CD4-positive, alpha-beta T cell (primary cell): ENCODE data around the gene PAK1. TPM values are rescaled to one million over a fixed set of nuclear protein-coding genes. Genes with fewer than 3 reads are reported as not detected.

ENCODE experiments used
- ATAC-seq: fragments of 200-7000 bp; cut with Tn5 transposase; one replicate; pipeline ENCODE4 v1.10.0; 2022; ENCODE audit warnings: mild to moderate bottlenecking; ENCODE audit not compliant: poor library complexity
- CTCF ChIA-PET: fragments of 350-600 bp; sonication (Branson Sonifier 250); formaldehyde crosslinking; loops from one replicate; lab custom pipeline; 2021; ENCODE audit warnings: antibody characterized with exemption, inconsistent platforms; lab: Charles Lee
- POLR2A ChIA-PET: fragments of 350-600 bp; sonication (Branson Sonifier 250); formaldehyde crosslinking; loops from one replicate; lab custom pipeline; 2021; ENCODE audit warnings: antibody characterized with exemption, inconsistent platforms; lab: Charles Lee
- DNase-seq, 14 experiments: peaks; one replicate each; pipeline ENCODE4 v3.0.0-alpha.2; 2013 to 2020; ENCODE audit warnings: mixed read lengths in 2 of 14
- H3K27ac ChIP-seq, 2 donors: one replicate each; pipeline versions ENCODE4 v1.5.1 to v1.7.0; 2013; ENCODE audit warnings: low read length in 2 of 2, low read depth in 1 of 2, mild to moderate bottlenecking in 1 of 2
- H3K27me3 ChIP-seq, 2 experiments: 1 replicate in 1 of 2; 2 replicates in 1 of 2; pipeline versions ENCODE4 v1.6.1 to v1.7.0; 2013; ENCODE audit warnings: low read length in 2 of 2, control low read depth in 1 of 2, mild to moderate bottlenecking in 1 of 2, moderate library complexity in 1 of 2; ENCODE audit not compliant: insufficient read depth in 2 of 2, control insufficient read depth in 1 of 2
- H3K36me3 ChIP-seq: one replicate; pipeline ENCODE4 v1.6.1; 2013; ENCODE audit warnings: low read length, control low read depth; ENCODE audit not compliant: insufficient read depth
- H3K4me1 ChIP-seq: one replicate; pipeline ENCODE4 v1.6.1; 2013; ENCODE audit warnings: low read length, control low read depth; ENCODE audit not compliant: insufficient read depth
- H3K4me3 ChIP-seq: one replicate; pipeline ENCODE4 v1.5.1; 2013; ENCODE audit warnings: mild to moderate bottlenecking, low read length, moderate library complexity
- H3K9me3 ChIP-seq, 2 experiments: 1 replicate in 1 of 2; 2 replicates in 1 of 2; pipeline versions ENCODE4 v1.6.1 to v1.7.0; 2013; ENCODE audit warnings: low read length in 2 of 2, mild to moderate bottlenecking in 2 of 2, control low read depth in 1 of 2, moderate library complexity in 1 of 2; ENCODE audit not compliant: control insufficient read depth in 1 of 2, insufficient read depth in 1 of 2
- H3K27ac Mint-ChIP-seq: one replicate; pipeline ENCODE4 v1.8.0; 2020; ENCODE audit warnings: mixed read lengths
- H3K27me3 Mint-ChIP-seq: one replicate; pipeline ENCODE4 v1.8.0; 2021; ENCODE audit warnings: mixed read lengths
- H3K36me3 Mint-ChIP-seq: one replicate; pipeline ENCODE4 v1.8.0; 2021; ENCODE audit warnings: low read depth, mixed read lengths
- H3K4me1 Mint-ChIP-seq: one replicate; pipeline ENCODE4 v1.8.0; 2021; ENCODE audit warnings: low read depth, mixed read lengths
- H3K4me3 Mint-ChIP-seq: one replicate; pipeline ENCODE4 v1.8.0; 2020; ENCODE audit warnings: mild to moderate bottlenecking, mixed read lengths
- H3K9me3 Mint-ChIP-seq: one replicate; pipeline ENCODE4 v1.8.0; 2020; ENCODE audit warnings: mixed read lengths
- intact Hi-C, 2 experiments: fragments of 100-400 bp; cut with DNase I in 1 of 2; cut with micrococcal nuclease in 1 of 2; formaldehyde crosslinking; loops; one replicate each; pipeline versions ENCODE4 v1.15.1 to v1.9.0; 2023 to 2025; cut with DNase I, micrococcal nuclease
- total RNA-seq, 174 experiments: library from RNA in 2 of 174; stranded (reverse) in 2 of 174; gene quantifications; one replicate each; pipeline ENCODE4 v1.2.3 and lab custom pipeline; 2021 to 2026
- TF ChIP-seq, protein P1 (sequence below): fragments of 200-600 bp; IDR thresholded peaks from one replicate; pipeline ENCODE4 v1.8.0; 2022; ENCODE audit warnings: antibody characterized with exemption, mild to moderate bottlenecking

PAK1 gene
- total RNA-seq, 2 experiments from 2014 or later, result 6.9 to 12.6 TPM

DNA sequence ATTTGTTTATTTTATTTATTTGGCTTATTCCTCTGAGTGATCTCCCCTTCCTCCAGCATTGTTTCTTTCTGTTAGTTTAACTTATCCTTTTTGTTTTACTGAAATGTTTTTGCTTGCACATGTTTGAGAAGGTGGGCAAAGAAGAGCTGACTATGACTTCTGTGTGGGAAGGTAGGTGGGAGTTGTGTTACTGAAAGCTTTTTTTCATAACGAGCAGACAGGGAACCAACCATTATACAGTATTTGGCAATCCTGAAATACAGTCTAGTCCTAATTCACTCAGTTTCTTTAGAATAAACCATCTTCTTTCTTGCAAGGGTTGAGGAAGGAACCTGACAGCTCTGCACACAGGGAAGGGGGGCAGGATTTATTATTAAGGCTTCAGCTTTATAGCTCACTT is 37.0 kb upstream of the PAK1 start:
- H3K27ac Mint-ChIP-seq, result no peak overlapping the region
- ATAC-seq, result no peak
- H3K4me1 ChIP-seq, result no peaks in the 10 kb centered on the region
- TF ChIP-seq, protein P1, sequence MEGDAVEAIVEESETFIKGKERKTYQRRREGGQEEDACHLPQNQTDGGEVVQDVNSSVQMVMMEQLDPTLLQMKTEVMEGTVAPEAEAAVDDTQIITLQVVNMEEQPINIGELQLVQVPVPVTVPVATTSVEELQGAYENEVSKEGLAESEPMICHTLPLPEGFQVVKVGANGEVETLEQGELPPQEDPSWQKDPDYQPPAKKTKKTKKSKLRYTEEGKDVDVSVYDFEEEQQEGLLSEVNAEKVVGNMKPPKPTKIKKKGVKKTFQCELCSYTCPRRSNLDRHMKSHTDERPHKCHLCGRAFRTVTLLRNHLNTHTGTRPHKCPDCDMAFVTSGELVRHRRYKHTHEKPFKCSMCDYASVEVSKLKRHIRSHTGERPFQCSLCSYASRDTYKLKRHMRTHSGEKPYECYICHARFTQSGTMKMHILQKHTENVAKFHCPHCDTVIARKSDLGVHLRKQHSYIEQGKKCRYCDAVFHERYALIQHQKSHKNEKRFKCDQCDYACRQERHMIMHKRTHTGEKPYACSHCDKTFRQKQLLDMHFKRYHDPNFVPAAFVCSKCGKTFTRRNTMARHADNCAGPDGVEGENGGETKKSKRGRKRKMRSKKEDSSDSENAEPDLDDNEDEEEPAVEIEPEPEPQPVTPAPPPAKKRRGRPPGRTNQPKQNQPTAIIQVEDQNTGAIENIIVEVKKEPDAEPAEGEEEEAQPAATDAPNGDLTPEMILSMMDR, result no peak
- no peaks in the 10 kb centered on the region for H3K4me1 Mint-ChIP-seq
- H3K4me3 ChIP-seq, result no peak overlapping the region
- no peak for DNase-seq
- CTCF ChIA-PET, result interaction anchor here (1.6 kb wide), 1 partner anchor 37 kb away, joined by 3 read pairs; no protein-coding TSS in a partner anchor
- intact Hi-C loops, result no loop called here
- no peaks in the 10 kb centered on the region for H3K36me3 Mint-ChIP-seq
- H3K27me3 Mint-ChIP-seq, result peaks cover 18% of the 10 kb centered on the region
- no peak overlapping the region for H3K27ac ChIP-seq
- no peaks in the 10 kb centered on the region for H3K36me3 ChIP-seq
- POLR2A ChIA-PET, result no interaction called here
- no peak overlapping the region for H3K4me3 Mint-ChIP-seq
- peaks cover 2% of the 10 kb centered on the region for H3K9me3 Mint-ChIP-seq
- no peaks in the 10 kb centered on the region for H3K27me3 ChIP-seq
- H3K9me3 ChIP-seq, result no peaks in the 10 kb centered on the region

DNA sequence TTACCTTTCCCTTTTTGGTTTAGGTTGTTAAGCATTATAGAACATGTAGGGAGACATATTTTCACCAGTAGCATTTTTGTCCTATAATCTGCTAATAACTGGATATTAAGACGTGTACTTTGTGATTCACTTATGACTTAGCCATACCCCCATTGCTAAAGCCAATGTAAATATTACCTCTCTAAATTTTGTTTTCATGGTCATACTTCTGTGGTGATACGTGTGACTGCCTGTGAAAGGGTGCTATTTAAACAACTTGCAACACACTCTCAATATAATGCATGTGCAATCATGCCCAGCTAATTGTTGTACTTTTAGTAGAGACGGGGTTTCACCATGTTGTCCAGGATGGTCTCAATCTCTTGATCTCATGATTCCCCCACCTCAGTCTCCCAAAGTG is 36.2 kb upstream of the PAK1 start:
- H3K36me3 Mint-ChIP-seq, result no peaks in the 10 kb centered on the region
- DNase-seq (no peak), ATAC-seq (no peak)
- no peak overlapping the region for H3K27ac Mint-ChIP-seq
- H3K4me3 Mint-ChIP-seq, result no peak overlapping the region
- H3K27me3 ChIP-seq, result no peaks in the 10 kb centered on the region
- H3K27me3 Mint-ChIP-seq, result peaks cover 23% of the 10 kb centered on the region
- no peak overlapping the region for H3K4me3 ChIP-seq
- CTCF ChIA-PET, result no interaction called here
- no peak overlapping the region for H3K27ac ChIP-seq
- H3K4me1 Mint-ChIP-seq, result no peaks in the 10 kb centered on the region
- POLR2A ChIA-PET, result no interaction called here
- peaks cover 2% of the 10 kb centered on the region for H3K9me3 Mint-ChIP-seq
- no peaks in the 10 kb centered on the region for H3K9me3 ChIP-seq
- TF ChIP-seq, protein P1, result no peak
- no peaks in the 10 kb centered on the region for H3K4me1 ChIP-seq
- intact Hi-C loops, result no loop called here
- no peaks in the 10 kb centered on the region for H3K36me3 ChIP-seq

DNA sequence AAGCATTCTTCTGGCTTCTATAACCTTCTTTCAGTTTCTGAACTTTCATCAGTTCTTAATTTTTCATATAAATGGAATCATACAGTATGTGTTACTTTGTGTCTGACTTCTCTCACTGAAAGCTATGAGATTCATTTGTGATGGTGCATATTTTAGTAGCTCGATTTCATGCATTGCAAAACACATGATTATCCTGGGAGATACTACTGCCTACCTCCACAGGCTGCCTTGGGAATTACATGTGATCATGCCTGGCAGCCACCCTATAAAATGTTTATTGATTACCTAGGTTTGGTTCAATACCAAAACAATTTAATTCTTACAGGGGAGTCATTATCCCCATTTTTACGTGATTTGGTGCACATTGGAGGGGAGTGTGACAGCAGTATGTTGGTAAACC is 34.1 kb upstream of the PAK1 start:
- Histone ChIP-seq H3K9me3 (no peaks in the 10 kb centered on the region), H3K27ac (no peak overlapping the region), H3K36me3 (no peaks in the 10 kb centered on the region), H3K27me3 (peaks cover 0 to 3% of the 10 kb centered on the region in 2 experiments), H3K4me3 (no peak overlapping the region), H3K4me1 (no peaks in the 10 kb centered on the region)
- intact Hi-C loops, result no loop called here
- DNase-seq (no peak), ATAC-seq (no peak)
- Mint-ChIP-seq H3K36me3 (no peaks in the 10 kb centered on the region), H3K4me3 (no peak overlapping the region), H3K27ac (no peak overlapping the region), H3K27me3 (peaks cover 19% of the 10 kb centered on the region), H3K9me3 (peaks cover 2% of the 10 kb centered on the region), H3K4me1 (no peaks in the 10 kb centered on the region)
- TF ChIP-seq, protein P1, result no peak
- CTCF ChIA-PET, result interaction anchor here (0.5 kb wide), 1 partner anchor 104 kb away, joined by 5 read pairs; no protein-coding TSS in a partner anchor
- POLR2A ChIA-PET, result no interaction called here
